ENCODE measurements around the gene FTSJ3. TPM values are rescaled to one million over a fixed set of nuclear protein-coding genes. Genes with fewer than 3 reads are reported as not detected.
A peak's percentile ranks its signal among the peaks of the same experiment; 100 is the strongest.

Gene FTSJ3
- total RNA-seq, 1 experiment from 2014 or later = 80.3 TPM

- H3K79me2 ChIP-seq (ENCODE audit: insufficient read depth, low read length) = peaks cover 3% of the 10 kb centered on the region; the same call in 1 of the 2 replicates
- peaks cover 3% of the 10 kb centered on the region for H3K79me1 ChIP-seq (ENCODE audit: insufficient read depth, low read depth, low read length, poor library complexity, severe bottlenecking)
- no peak overlapping the region for H2BK15ac ChIP-seq (ENCODE audit: low read depth, low read length)
- no peak overlapping the region for H2BK5ac ChIP-seq (ENCODE audit: insufficient read length, low read length)
- H3T11ph ChIP-seq (ENCODE audit: low read length) = no peak overlapping the region
- H3K9ac ChIP-seq (ENCODE audit: extremely low read depth, insufficient read length, low read length) = no peak overlapping the region
- H3K4me3 Mint-ChIP-seq = no peak overlapping the region; a peak in 1 of 5 replicates
- no peak overlapping the region for H2AK5ac ChIP-seq (ENCODE audit: insufficient read length, low read length)
- H3K27ac Mint-ChIP-seq = peak overlapping the region in 2 of 3 experiments; percentile 8 to 39; a peak in 1 of 7 replicates
- DNase-seq = no peak
- H3K27me3 ChIP-seq (ENCODE audit: insufficient read depth, low read length) = no peaks in the 10 kb centered on the region
- H3K4ac ChIP-seq (ENCODE audit: low read depth, low read length) = no peak overlapping the region
- H3K27me3 Mint-ChIP-seq (ENCODE audit: low read depth) = no peaks in the 10 kb centered on the region
- H3K4me1 Mint-ChIP-seq = peaks cover 25 to 38% of the 10 kb centered on the region in 2 experiments
- H3K18ac ChIP-seq (ENCODE audit: insufficient read length, low read depth, low read length) = no peak overlapping the region
- H3K4me2 ChIP-seq (ENCODE audit: insufficient read depth, insufficient read length, low read length) = no peak overlapping the region
- H3K23me2 ChIP-seq (ENCODE audit: insufficient read length, low read depth, low read length, poor library complexity, severe bottlenecking) = peaks cover 6% of the 10 kb centered on the region
- peaks cover 31 to 57% (median 51%) of the 10 kb centered on the region in 3 experiments for H3K36me3 Mint-ChIP-seq (ENCODE audit: insufficient read depth in 1 of 3, low read depth in 3 of 3)
- no peaks in the 10 kb centered on the region for H3K9me3 Mint-ChIP-seq
- peaks cover 2% of the 10 kb centered on the region for H4K20me1 ChIP-seq (ENCODE audit: control insufficient read depth, insufficient read depth, insufficient read length)
- no peak for TF ChIP-seq CTCF (conservative IDR thresholded peaks at IDR 0.05)
- no peak overlapping the region for H2BK20ac ChIP-seq (ENCODE audit: low read depth, low read length, poor library complexity, severe bottlenecking)
- H3K4me1 ChIP-seq (ENCODE audit: insufficient read depth, low read length) = no peaks in the 10 kb centered on the region; the same call in 1 of the 2 replicates
- no peak overlapping the region for H3K23ac ChIP-seq (ENCODE audit: insufficient read length, low read depth, low read length)
- H2BK120ac ChIP-seq (ENCODE audit: low read depth, low read length, poor library complexity, severe bottlenecking) = no peak overlapping the region
- no CpG with 5 or more reads among the region's 7 CpGs for WGBS (ENCODE audit: extremely low coverage, insufficient read length, low lambda C conversion rate)
- no peak overlapping the region for H3K14ac ChIP-seq (ENCODE audit: insufficient read depth, low read length)
- no peak overlapping the region for H4K5ac ChIP-seq (ENCODE audit: insufficient read length, low read depth, low read length)
- no peak overlapping the region for H3K56ac ChIP-seq (ENCODE audit: insufficient read length, low read depth, low read length)
- no peak overlapping the region for H4K91ac ChIP-seq (ENCODE audit: insufficient read length, low read depth, low read length)
- no peak overlapping the region for H3K27ac ChIP-seq (ENCODE audit: insufficient read length, low read depth, low read length)
- no peak overlapping the region for H2BK12ac ChIP-seq (ENCODE audit: insufficient read length, low read depth, low read length)
- no peak overlapping the region for H2AFZ ChIP-seq (ENCODE audit: low read length)
- no peaks in the 10 kb centered on the region for H3K9me3 ChIP-seq (ENCODE audit: control insufficient read depth, low read depth, low read length)
- no peak overlapping the region for H4K8ac ChIP-seq (replicated peaks; ENCODE audit: insufficient read length, low read depth, low read length)
Observed at GRCh38 chr17:63836811-63837210, 9.3 kb upstream of the FTSJ3 start.
